ENCODE data around the gene ST6GALNAC1.

GRCh38 chr17:76671912-76672262 is 28.3 kb upstream of the ST6GALNAC1 start:
- no peak for TF ChIP-seq PRDM10 (CRISPR knock-in tag; IDR thresholded peaks at IDR 0.05; ENCODE audit: low read depth)
- TF ChIP-seq PHB2 (IDR thresholded peaks at IDR 0.05; ENCODE audit: partially characterized antibody), result no peak
- TF ChIP-seq ZNF768 (CRISPR knock-in tag; IDR thresholded peaks at IDR 0.05), result no peak
- TF ChIP-seq CTCF (CRISPR knock-in tag; IDR thresholded peaks at IDR 0.05), result no peak
- TF ChIP-seq ZNF652 (CRISPR knock-in tag; IDR thresholded peaks at IDR 0.05; ENCODE audit: borderline replicate concordance, low read depth), result no peak
- TF ChIP-seq EP300 (IDR thresholded peaks at IDR 0.05; ENCODE audit: low read depth in 2 of 2, low read length in 2 of 2), result no peak; a peak in 1 of 4 replicates
- no peak for TF ChIP-seq EP300 (CRISPR knock-in tag; IDR thresholded peaks at IDR 0.05; ENCODE audit: borderline replicate concordance)

Measured in HepG2 (cell line).